Activated naive CD8-positive, alpha-beta T cell treated with anti-CD3 and anti-CD28 coated beads, Interleukin-2, amount 50 U/mL, for 24 hours (primary cell): Measurements from ENCODE around the gene RASGRF1.

Source experiments
- ATAC-seq: fragments of 150-1000 bp; cut with Tn5 transposase; one replicate; pipeline ENCODE4 v1.10.0; 2021
- DNase-seq: peaks from one replicate; pipeline ENCODE4 v3.0.0; 2021
- H3K27ac Mint-ChIP-seq: one replicate; pipeline ENCODE4 v1.8.0; 2021; ENCODE audit warnings: mild to moderate bottlenecking, mixed read lengths
- H3K27me3 Mint-ChIP-seq: one replicate; pipeline ENCODE4 v1.8.0; 2021; ENCODE audit warnings: mixed read lengths
- H3K36me3 Mint-ChIP-seq: one replicate; pipeline ENCODE4 v1.8.0; 2021; ENCODE audit warnings: low read depth, mixed read lengths
- H3K4me1 Mint-ChIP-seq: one replicate; pipeline ENCODE4 v1.8.0; 2021; ENCODE audit warnings: mixed read lengths
- H3K4me3 Mint-ChIP-seq: one replicate; pipeline ENCODE4 v1.8.0; 2021; ENCODE audit warnings: mild to moderate bottlenecking, moderate library complexity, mixed read lengths
- H3K9me3 Mint-ChIP-seq: one replicate; pipeline ENCODE4 v1.8.0; 2021; ENCODE audit warnings: mixed read lengths

The RASGRF1 gene

DNA sequence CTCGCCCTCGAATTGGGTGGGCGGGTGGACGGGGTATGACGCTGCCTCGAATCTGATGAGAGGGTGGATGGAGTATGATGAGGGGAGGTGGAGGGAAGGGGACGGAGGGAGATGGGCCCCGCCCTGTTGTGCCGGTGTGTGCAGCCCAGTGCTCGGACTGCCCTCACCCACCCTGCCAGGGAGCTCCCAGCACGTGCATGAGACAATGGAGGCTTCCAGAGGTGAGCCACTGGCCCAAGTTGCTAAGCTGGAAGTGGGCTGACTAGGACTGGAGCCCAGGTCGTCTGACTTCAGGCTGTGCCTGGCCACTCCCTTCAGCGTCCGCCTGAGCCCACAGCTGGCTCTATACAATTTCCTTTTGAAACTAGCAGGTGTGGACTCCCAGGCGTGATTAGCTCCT lies 98.7 kb downstream of the RASGRF1 start:
- Mint-ChIP-seq H3K4me1 (peaks cover 3% of the 10 kb centered on the region), H3K27ac (no peak overlapping the region), H3K27me3 (peaks cover 4% of the 10 kb centered on the region), H3K36me3 (no peaks in the 10 kb centered on the region), H3K9me3 (no peaks in the 10 kb centered on the region), H3K4me3 (no peak overlapping the region)
- DNase-seq (no peak), ATAC-seq (no peak)

DNA sequence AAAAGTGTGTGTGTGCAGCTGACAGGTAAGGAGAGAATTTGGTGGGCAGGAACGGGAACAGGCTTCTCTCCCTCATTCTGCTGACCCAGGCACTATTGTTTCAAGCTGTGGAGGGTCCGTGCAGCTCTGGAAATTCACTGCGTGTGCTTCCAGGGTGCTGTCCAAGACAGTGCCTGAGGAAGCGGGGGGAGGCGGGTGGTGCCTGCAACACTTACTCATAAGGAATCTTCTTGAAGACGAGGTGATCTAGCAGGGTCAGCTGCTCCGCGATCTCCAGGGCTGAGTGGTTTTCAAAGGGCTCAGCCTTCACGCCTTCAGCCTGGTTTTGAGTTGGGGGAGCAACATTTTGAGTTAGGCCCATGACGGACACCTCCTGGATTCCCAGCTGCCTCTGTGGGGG lies 99.1 kb downstream of the RASGRF1 start:
- Mint-ChIP-seq H3K36me3 (no peaks in the 10 kb centered on the region), H3K27me3 (peaks cover 4% of the 10 kb centered on the region), H3K4me3 (no peak overlapping the region), H3K4me1 (peaks cover 3% of the 10 kb centered on the region), H3K27ac (no peak overlapping the region), H3K9me3 (no peaks in the 10 kb centered on the region)
- DNase-seq (no peak), ATAC-seq (no peak)

DNA sequence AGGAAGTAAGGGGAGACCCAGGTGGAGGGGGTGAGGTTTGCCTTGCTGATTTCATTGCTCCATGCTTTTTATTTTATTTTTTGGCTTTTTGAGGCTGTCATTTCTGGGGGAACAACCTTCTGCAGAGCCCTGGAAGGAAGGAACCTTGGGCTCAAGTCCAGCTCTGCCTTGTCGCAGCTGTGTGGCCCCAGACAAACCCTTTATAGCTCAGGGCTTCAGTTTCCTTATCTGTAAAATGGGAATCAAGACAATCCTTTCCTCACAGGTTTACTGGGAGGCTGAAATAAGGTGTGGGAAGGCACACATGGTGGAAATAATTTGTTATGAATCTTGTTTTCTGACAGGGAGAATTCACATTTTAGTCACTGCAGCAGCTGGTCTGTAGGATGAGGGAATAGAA lies 100.3 kb downstream of the RASGRF1 start:
- H3K27me3 Mint-ChIP-seq, result peaks cover 7% of the 10 kb centered on the region
- no peaks in the 10 kb centered on the region for H3K36me3 Mint-ChIP-seq
- DNase-seq, result no peak
- no peaks in the 10 kb centered on the region for H3K9me3 Mint-ChIP-seq
- H3K27ac Mint-ChIP-seq, result no peak overlapping the region
- H3K4me1 Mint-ChIP-seq, result peaks cover 3% of the 10 kb centered on the region
- no peak overlapping the region for H3K4me3 Mint-ChIP-seq
- ATAC-seq, result no peak

DNA sequence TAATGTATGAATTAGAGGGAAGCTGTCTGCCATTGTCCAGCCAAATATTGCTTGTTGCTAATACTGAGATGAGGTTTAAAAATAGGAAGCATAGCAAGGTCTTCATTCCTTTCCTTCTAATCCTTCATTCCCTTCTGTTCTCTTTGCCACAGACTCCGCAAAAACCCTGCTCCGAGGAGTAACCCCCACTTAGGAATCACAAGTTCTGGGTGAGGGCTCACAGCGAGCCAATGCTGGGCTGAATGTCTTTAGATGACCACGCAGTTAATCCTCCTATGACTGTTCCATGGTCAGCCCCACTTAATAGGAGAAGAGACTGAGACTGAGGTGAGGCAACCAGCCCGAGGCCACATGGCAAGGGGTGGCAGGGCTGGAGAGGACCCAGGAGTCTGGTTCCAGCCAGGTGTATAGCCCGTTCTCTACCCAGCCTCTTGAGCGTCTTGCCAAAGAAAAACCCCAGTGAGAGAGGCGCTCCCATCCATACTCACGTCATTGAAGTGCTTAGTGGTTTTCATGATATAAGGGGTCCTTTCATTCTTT lies 100.8 kb downstream of the RASGRF1 start:
- H3K4me1 Mint-ChIP-seq, result peaks cover 3% of the 10 kb centered on the region
- H3K27ac Mint-ChIP-seq, result no peak overlapping the region
- ATAC-seq, result no peak
- no peak overlapping the region for H3K4me3 Mint-ChIP-seq
- H3K36me3 Mint-ChIP-seq, result no peaks in the 10 kb centered on the region
- no peak for DNase-seq
- no peaks in the 10 kb centered on the region for H3K9me3 Mint-ChIP-seq
- peaks cover 8% of the 10 kb centered on the region for H3K27me3 Mint-ChIP-seq

DNA sequence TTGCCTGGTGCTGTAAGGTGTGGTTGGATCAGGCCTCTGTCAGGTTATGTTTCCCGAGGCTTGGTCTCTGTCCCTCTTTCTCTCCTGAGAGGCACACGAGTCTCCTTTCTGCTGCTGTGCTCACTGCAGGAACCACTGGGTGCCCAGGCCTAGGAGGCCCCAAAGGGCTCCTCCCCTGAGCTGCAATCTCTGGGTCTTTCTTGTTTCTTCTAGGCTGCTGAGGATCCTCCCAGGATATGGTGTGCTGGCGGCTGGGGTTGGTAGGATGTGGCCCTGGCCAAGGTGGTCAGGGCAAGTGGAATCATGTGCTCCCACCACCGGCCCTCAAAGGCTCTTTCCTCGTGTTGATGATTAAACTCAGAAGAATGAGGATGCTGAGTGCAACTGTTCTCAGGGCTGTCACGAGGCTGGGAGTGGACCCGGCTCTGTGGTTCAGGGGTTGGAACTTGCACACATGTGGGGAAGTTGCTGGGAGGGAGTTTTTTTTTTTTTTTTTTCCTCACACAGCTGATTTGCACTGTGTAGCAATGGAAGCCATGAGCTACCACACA lies 102.1 kb downstream of the RASGRF1 start:
- DNase-seq, result no peak
- H3K4me1 Mint-ChIP-seq, result peaks cover 3% of the 10 kb centered on the region
- H3K27ac Mint-ChIP-seq, result no peak overlapping the region
- peaks cover 8% of the 10 kb centered on the region for H3K27me3 Mint-ChIP-seq
- ATAC-seq, result peak; percentile 21
- H3K9me3 Mint-ChIP-seq, result no peaks in the 10 kb centered on the region
- H3K4me3 Mint-ChIP-seq, result no peak overlapping the region
- H3K36me3 Mint-ChIP-seq, result no peaks in the 10 kb centered on the region

DNA sequence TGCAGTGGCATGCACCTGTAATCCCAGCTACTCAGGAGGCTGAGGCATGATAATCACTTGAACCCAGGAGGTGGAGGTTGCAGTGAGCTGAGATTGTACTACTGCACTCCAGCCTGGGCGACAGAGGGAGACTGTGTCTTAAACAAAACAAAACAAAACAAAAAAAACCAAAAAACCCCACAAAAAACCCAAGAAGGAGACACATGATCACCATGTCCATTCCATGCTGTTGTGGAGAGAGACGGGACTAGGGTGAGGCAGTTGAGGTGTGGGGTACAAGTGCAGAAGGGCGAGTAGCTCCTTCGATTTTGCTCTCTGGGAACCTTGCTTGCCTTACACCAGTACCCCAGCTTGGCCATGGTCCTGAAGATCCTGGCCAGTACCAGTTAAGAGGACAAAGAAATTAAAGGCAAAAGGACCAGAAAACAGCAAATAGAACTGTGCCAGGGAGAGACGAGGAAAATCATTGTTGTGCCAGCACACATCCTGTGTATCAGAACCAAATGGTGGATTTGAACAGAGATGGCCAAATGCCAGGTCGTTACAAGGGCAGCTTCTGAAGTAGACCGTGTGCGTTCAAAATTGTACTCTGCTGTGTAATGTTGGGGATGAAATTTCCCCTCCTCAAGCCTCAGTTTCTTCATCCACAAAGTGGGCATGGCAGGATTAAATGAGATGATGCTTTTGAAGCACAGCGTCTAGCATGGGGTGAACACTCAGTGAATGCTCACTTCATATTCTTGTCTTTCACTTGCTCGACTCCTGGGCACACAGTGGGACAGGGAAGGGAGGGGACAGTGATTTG lies 102.8 kb downstream of the RASGRF1 start:
- Mint-ChIP-seq H3K36me3 (no peaks in the 10 kb centered on the region), H3K27me3 (peaks cover 8% of the 10 kb centered on the region), H3K27ac (no peak overlapping the region), H3K4me1 (peaks cover 3% of the 10 kb centered on the region), H3K4me3 (no peak overlapping the region), H3K9me3 (no peaks in the 10 kb centered on the region)
- DNase-seq (no peak), ATAC-seq (no peak)

DNA sequence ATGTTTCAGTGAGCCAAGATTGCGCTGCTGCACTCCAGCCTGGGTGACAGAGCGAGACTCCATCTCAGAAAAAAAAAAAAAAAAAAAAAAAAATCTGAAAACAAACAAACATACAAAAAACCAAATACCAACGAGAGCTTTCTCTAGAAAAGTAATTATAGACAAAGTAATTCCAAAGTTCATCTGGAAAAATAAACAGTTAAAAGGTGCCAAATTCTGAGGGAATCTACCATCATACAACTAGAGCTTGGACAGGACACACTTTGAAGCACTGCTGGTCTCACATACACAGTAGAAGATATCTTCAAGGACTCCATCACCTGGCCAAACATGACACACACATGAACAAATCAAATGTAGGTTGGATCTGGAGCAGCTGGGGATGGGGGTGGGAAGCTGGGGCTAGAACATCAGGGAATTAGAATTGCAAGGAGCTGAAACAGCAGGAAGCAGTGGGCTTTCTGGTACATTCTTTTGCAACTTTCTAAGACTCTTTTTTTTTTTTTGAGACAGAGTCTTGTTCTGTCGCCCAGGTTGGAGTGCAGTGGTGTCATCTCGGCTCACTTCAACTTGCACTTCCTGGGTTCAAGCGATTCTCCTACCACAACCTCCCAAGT lies 104.6 kb downstream of the RASGRF1 start:
- H3K36me3 Mint-ChIP-seq, result no peaks in the 10 kb centered on the region

DNA sequence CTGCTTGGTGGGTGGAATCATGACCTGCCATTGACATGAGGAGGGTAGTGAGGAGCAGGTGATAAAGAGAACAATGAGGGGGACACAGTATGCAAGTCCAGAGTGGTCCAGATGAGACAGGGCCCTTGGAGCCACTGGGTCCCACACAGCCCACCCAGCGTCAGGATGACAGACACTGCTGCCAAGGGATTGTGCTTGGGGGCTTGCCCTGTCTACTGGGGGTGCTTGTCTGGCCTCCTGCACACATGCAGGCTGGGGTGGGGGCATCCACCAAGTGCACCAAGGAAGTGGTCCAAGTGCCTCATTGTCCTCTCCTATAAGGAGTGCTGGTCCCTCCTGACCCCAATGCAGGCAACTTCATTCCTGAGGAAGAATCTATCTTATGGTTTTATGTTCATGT lies 106.5 kb downstream of the RASGRF1 start:
- Mint-ChIP-seq H3K36me3 (no peaks in the 10 kb centered on the region), H3K4me3 (no peak overlapping the region), H3K27ac (no peak overlapping the region), H3K27me3 (peaks cover 8% of the 10 kb centered on the region), H3K9me3 (no peaks in the 10 kb centered on the region), H3K4me1 (peaks cover 5% of the 10 kb centered on the region)
- ATAC-seq (no peak), DNase-seq (no peak)

More for the DNA sequence above, 104.6 kb downstream of the RASGRF1 start:
- peaks cover 8% of the 10 kb centered on the region for H3K27me3 Mint-ChIP-seq
- ATAC-seq (no peak), DNase-seq (no peak)
- no peaks in the 10 kb centered on the region for H3K9me3 Mint-ChIP-seq
- no peak overlapping the region for H3K4me3 Mint-ChIP-seq
- no peak overlapping the region for H3K27ac Mint-ChIP-seq
- peaks cover 3% of the 10 kb centered on the region for H3K4me1 Mint-ChIP-seq

DNA sequence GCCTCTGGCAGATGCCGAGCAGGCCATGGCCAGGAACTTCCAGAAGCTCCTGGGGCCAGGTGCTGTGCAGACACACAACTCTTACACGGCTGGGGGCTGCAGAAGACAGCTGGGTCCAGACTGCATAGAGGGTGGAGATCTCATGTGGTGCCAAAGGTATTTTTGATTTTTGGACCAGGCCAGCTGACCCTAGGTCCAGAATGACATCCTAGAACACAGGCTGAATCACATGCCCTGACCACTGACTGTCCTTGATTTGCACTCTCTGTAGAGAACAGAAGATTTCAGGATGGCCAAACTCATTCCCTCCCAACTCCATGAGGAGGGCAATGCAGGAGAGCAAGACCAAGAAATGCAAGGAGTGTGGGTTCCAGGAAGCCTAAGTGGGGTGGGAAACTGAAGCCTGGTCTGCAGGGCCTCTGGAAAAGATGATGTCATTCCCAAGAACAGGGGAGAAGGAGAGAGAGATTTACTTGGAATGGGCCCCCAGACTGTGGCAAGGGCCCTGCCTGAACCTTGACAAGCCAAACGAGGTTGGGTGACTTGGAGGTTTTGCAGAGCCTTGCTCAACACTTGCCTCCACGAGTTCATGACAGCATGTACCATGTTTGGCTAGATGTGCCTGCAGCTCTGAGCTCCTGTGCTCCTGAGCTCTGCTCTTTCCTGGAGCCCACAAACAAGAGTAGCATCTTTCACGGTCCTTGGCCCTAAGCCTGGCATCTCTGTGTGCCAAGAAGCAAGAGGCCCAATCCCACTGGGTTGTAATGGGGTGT lies 107.2 kb downstream of the RASGRF1 start:
- no peak for DNase-seq

DNA sequence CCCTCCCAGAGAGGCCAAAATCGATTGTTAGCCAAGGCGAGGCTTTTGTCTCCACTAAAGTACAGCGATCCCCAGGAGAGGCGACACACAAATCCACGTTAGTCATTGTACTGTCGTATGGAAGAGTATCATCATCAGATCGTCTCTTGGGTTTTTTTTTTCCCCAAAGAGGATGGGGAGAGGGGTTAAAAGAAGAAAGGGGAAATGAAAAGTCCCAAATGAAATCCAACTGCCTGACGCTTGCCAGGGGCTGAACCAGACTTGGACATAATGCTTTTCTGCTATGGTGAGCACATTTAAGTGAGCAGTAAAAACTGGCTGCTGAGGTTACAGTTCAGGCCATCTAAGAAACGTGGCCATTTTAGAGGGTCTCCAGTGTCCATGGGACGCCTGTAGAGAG lies 107.8 kb downstream of the RASGRF1 start:
- Mint-ChIP-seq H3K9me3 (no peaks in the 10 kb centered on the region), H3K27me3 (peaks cover 4% of the 10 kb centered on the region), H3K4me3 (no peak overlapping the region), H3K27ac (no peak overlapping the region), H3K4me1 (peaks cover 5% of the 10 kb centered on the region), H3K36me3 (no peaks in the 10 kb centered on the region)
- DNase-seq, result no peak
- ATAC-seq, result no peak

More for the DNA sequence above, 107.2 kb downstream of the RASGRF1 start:
- Mint-ChIP-seq H3K27me3 (peaks cover 5% of the 10 kb centered on the region), H3K9me3 (no peaks in the 10 kb centered on the region), H3K27ac (no peak overlapping the region), H3K4me1 (peaks cover 4% of the 10 kb centered on the region), H3K36me3 (no peaks in the 10 kb centered on the region), H3K4me3 (no peak overlapping the region)
- ATAC-seq, result no peak

DNA sequence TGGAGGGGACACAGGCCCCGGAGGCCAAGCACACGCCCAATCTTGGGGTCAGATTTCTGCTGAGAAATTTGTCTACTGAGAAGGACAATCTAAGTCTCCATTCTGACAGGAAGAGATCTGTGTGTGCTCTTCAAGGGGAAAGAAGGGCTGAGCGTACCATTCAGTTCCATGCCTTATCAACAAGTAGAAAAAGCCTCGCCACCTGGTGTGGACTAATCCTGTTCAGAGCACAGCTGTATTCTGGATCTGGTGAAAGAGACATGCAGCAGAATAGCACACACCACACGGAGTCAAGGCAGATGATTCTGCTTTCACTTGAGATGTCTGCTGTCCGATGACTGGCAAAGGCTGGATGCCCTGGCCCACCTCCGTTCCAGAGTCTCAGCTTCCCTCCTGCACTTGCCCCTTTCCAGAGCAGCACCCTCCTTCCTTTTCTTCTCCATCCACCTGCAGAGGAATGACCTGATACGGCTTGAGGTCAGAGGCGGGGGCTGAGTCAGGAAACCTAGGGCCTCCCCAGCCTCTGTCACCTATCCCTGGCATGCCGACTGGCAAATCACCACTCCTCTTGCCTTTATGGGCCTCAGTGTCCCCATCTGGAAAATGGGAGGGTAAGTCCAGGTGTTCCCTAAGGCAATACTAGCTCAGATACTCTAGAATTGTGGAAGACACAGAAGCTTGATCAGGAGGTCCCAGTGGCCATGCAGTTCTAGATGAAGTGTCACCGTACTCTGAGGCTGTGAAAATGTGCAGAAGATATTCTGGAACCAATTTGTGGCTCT lies 108.9 kb downstream of the RASGRF1 start:
- ATAC-seq, result no peak
- no peak for DNase-seq
- Mint-ChIP-seq H3K4me1 (peaks cover 14% of the 10 kb centered on the region), H3K36me3 (no peaks in the 10 kb centered on the region), H3K9me3 (no peaks in the 10 kb centered on the region), H3K4me3 (no peak overlapping the region), H3K27ac (no peak overlapping the region), H3K27me3 (peaks cover 4% of the 10 kb centered on the region)

DNA sequence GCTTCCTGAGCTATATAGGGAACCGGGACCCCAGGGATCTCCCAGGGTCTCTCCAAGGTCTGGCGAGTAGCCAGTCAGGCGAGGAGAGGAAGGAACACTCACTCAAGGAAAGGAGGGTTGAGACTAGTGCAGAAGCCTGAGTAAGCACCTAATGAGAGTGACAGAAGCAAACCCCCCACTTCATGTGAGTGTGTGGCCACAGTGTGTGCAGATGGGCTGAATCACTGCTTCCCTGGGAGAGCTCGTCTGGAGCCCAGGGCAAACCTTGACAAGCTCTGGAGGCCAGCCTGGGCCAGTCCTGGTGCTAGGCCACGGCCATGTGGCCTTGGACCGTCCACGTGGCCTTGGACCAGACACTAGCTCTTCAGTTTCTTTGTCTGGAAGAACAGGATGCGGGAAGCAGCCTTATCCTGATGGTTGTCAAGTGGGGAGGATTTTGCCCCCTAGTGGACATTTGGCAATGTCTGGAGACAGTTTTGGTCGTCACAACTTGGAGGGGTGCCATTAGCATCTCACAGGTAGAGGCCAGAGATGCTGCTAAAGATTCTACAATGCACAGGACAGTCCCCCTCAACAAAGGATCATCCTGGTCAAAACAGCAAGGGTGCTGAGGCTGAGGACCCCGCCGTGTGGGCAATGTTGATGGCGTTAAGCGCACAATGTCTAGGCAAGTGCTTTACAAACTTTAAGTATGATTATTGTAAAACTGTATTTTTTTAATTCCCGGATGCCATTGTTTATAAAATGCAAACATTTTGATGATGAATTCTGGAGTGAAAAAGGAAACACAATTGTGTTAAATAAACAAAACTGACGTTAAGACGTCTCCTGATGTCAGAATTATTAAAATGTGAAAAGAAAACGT lies 110.9 kb downstream of the RASGRF1 start:
- no peak overlapping the region for H3K4me3 Mint-ChIP-seq
- DNase-seq (peak; percentile 41), ATAC-seq (peak; percentile 38)
- H3K36me3 Mint-ChIP-seq, result no peaks in the 10 kb centered on the region
- H3K27me3 Mint-ChIP-seq, result peaks cover 2% of the 10 kb centered on the region
- H3K27ac Mint-ChIP-seq, result no peak overlapping the region
- H3K4me1 Mint-ChIP-seq, result peaks cover 14% of the 10 kb centered on the region
- no peaks in the 10 kb centered on the region for H3K9me3 Mint-ChIP-seq

DNA sequence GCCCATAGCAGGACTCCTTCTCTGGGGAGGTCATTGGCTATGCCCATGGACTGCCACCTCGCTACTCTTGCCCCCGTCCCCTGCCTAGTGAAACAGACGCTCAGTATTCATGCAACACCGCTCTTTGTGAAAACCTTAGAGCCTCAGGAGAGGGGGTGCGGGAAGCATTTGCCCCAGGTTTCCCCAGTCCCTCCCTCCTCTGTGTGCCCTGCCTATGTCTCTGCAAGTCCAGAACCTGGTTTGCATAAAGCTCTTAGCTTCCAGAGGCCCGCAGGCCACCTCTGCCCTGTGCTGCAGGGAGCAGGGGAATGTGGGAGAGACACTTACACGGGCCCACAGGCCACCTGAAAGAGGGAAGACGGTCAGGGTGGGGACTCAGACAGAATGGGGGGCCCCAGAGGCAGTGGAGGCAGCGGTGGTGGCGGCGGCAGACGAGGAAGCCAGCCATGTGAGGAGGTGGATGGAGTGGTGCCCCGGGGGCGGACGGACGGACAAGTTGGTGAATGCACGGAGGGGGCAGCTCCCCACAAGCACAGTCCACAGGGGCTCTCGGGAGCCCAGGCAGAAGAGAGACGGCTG lies 111.9 kb downstream of the RASGRF1 start:
- no peak overlapping the region for H3K4me3 Mint-ChIP-seq
- H3K27me3 Mint-ChIP-seq, result peaks cover 2% of the 10 kb centered on the region
- no peaks in the 10 kb centered on the region for H3K9me3 Mint-ChIP-seq
- DNase-seq, result no peak
- ATAC-seq, result no peak
- no peaks in the 10 kb centered on the region for H3K36me3 Mint-ChIP-seq
- H3K27ac Mint-ChIP-seq, result no peak overlapping the region
- H3K4me1 Mint-ChIP-seq, result peaks cover 19% of the 10 kb centered on the region
